ENCODE data around the gene RASIP1.
A peak's percentile ranks its signal among the peaks of the same experiment; 100 is the strongest.
"Not testable (repeated sequence)": the region's sequence is repeated elsewhere in the genome, so short reads cannot be mapped to it uniquely, and the experiment has no call there.

Gene RASIP1

DNA sequence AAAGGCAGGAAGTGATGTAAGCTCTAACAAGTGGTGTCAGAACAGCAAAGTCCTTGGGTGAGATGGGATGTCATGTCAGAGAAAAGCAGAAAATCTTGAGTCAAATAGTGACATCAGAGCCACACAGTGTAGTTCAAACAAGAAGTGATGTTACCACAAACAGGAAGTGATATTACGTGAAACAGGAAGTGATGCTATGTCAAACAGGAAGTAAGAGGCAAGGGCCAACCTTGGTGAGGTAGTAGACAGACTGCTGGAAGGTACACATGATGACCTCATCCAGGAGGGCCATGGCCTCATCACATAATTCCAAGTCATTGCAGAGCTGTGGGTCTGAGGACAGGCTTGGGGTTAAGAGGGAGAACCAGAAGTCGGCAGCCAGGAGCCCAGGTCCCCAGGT lies 13.9 kb downstream of the RASIP1 start:
- ATAC-seq (no peak), DNase-seq (no peak)
- no peaks in the 10 kb centered on the region for H3K27me3 Mint-ChIP-seq
- H3K36me3 Mint-ChIP-seq (ENCODE audit: low read depth), result peaks cover 11% of the 10 kb centered on the region
- peaks cover 16% of the 10 kb centered on the region for H3K9me3 Mint-ChIP-seq
- H3K4me1 Mint-ChIP-seq, result peaks cover 19% of the 10 kb centered on the region
- H3K27ac Mint-ChIP-seq, result peak overlapping the region; percentile 61
- H3K4me3 Mint-ChIP-seq, result no peak overlapping the region

- Mint-ChIP-seq H3K36me3 (ENCODE audit: low read depth) (peaks cover 11% of the 10 kb centered on the region), H3K4me3 (no peak overlapping the region), H3K9me3 (peaks cover 16% of the 10 kb centered on the region), H3K4me1 (peaks cover 30% of the 10 kb centered on the region), H3K27me3 (no peaks in the 10 kb centered on the region), H3K27ac (peak overlapping the region; percentile 69)
- no peak for DNase-seq
- ATAC-seq, result peak; percentile 61
These were observed 15.3 kb downstream of the RASIP1 start for GRCh38 chr19:48724796-48725753.

DNA sequence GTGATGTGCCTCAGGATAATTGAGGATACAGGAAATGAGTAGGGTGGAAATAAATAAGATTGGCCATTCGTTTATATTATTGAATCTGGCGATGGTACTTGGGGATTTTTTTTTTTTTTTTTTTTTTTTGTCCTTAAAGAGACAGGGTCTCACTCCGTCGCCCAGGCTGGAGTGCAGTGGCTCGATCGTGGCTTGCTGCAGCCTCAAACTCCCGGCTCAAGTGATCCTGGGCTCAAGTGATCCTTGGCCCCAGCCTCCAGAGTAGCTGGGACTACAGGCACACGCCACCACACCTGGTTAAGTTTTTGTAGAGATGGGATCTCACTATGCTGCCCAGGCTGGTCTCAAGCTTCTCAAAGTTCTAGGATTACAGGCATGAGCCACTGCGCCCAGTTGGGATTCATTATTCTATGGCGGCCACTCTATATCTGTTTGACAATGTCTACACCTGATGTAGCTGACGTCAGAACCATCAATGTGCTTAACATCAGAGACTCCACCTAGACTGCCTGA lies 18.2 kb downstream of the RASIP1 start:
- Mint-ChIP-seq H3K27ac (no peak overlapping the region), H3K4me3 (no peak overlapping the region), H3K27me3 (no peaks in the 10 kb centered on the region), H3K9me3 (peaks cover 16% of the 10 kb centered on the region), H3K36me3 (ENCODE audit: low read depth) (peaks cover 11% of the 10 kb centered on the region), H3K4me1 (peaks cover 29% of the 10 kb centered on the region)
- ATAC-seq (no peak), DNase-seq (no peak)

- Mint-ChIP-seq H3K27ac (peak overlapping the region; percentile 99), H3K27me3 (no peaks in the 10 kb centered on the region), H3K4me1 (peaks cover 22% of the 10 kb centered on the region), H3K9me3 (peaks cover 9% of the 10 kb centered on the region), H3K4me3 (peak overlapping the region; percentile 92), H3K36me3 (ENCODE audit: low read depth) (peaks cover 6% of the 10 kb centered on the region)
- ATAC-seq, result peak; percentile 94
- peak; percentile 91 for DNase-seq
These were observed 19.7 kb downstream of the RASIP1 start for GRCh38 chr19:48720613-48721296.

DNA sequence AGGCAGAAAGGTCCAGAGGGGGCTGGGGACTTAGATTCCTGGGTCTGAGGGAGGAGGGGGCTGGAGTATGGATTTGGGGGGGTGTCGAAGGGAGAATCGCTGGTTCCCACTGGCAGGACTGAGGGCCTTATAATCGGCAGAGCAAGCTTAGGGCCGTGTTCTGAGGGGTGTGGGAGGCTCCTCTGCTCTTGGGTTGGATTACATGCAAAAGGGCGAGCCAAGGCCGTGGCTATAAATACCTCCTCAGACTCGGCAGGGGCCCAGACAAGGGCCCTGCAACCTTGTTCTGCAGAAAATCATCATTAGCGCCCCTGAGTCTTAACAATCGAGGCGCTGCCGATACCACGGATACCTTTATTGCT lies 20.2 kb downstream of the RASIP1 start:
- Mint-ChIP-seq H3K36me3 (ENCODE audit: low read depth) (peaks cover 2% of the 10 kb centered on the region), H3K27me3 (no peaks in the 10 kb centered on the region), H3K27ac (peak overlapping the region; percentile 99), H3K4me1 (peaks cover 18% of the 10 kb centered on the region), H3K9me3 (peaks cover 4% of the 10 kb centered on the region), H3K4me3 (peak overlapping the region; percentile 92)
- DNase-seq (no peak), ATAC-seq (peak; percentile 8)

DNA sequence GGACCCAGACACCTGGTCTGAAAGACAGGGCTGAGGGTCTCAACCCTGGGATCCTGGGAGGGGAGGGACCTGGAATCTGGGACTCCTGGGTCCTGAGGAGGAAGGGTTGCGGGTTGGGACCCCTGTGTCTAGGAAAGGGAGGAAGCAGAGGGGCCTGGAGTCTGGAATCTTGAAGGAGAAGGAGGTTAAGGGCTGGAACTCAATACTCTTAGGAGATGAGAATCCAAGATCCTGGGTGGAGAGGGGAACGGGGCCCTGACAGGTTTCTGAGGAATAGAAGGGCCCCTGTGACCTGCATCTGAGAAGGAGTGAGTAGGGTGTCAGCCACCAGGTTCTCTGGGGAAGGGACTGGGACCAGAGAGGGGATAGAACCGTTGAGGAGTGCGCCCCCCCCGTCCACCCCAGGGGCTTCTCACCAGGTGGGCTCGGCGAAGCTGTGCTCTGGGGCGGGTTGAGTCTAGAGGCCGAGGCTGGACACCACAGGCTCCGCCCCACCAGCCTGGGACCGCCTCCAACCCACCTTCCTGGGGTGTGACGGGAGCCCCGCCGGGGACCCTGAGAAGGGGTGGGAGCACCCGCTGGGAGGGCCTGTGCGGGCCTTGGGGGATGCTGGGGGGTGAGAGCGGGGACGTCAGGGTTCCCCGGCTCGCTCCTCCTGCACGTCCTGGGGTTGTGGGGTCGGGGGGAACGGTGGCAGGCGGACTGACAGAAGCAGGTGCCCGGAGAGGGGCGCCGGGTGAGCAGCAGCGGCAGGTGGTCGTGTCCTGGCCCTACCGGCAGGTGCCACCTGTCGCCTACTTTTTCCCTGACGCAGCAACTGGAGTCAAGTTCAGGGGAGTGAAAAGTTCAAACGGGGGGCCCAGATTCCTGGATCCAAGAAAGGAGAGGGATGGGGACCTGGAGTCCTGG lies 20.9 kb downstream of the RASIP1 start, which contains the start of gene MAMSTR:
TSS of gene MAMSTR (minus strand) at position 463 of the 909 bp plus-strand sequence. CDS start 694 bp downstream, outside the sequence.
- H3K36me3 Mint-ChIP-seq (ENCODE audit: low read depth), result no peaks in the 10 kb centered on the region
- peak; percentile 12 for DNase-seq
- H3K9me3 Mint-ChIP-seq, result no peaks in the 10 kb centered on the region
- no peaks in the 10 kb centered on the region for H3K27me3 Mint-ChIP-seq
- no peak for ATAC-seq
- peaks cover 17% of the 10 kb centered on the region for H3K4me1 Mint-ChIP-seq
- H3K27ac Mint-ChIP-seq, result peak within 1 kb of the TSS; percentile 99
- H3K4me3 Mint-ChIP-seq, result peak within 1 kb of the TSS; percentile 92

GRCh38 chr19:48718711-48719231 lies 21.6 kb downstream of the RASIP1 start:
- no peaks in the 10 kb centered on the region for H3K27me3 Mint-ChIP-seq
- no peaks in the 10 kb centered on the region for H3K9me3 Mint-ChIP-seq
- no peak overlapping the region for H3K27ac Mint-ChIP-seq
- no peak for DNase-seq
- H3K4me1 Mint-ChIP-seq, result peaks cover 18% of the 10 kb centered on the region
- no peaks in the 10 kb centered on the region for H3K36me3 Mint-ChIP-seq (ENCODE audit: low read depth)
- ATAC-seq, result no peak
- no peak overlapping the region for H3K4me3 Mint-ChIP-seq

DNA sequence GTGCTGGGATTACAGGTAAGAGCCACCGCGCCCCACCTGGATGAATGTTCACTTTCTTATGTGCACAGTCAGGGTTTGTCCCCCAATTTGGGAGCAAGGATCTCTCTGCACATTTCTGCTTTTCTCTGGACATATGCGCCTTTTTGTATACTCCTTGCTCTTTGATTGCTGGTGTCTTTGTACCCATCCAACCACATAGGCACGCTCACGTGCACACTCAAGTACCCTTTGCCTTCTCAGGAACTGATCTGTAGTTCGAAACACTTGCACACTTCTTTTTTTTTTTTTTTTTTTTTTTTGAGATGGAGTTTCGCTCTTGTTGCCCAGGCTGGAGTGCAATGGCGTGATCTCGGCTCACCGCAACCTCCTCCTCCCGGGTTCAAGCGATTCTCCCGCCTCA lies 22.3 kb downstream of the RASIP1 start:
- ATAC-seq; H3K4me3 Mint-ChIP-seq; H3K9me3 Mint-ChIP-seq; H3K27me3 Mint-ChIP-seq; H3K27ac Mint-ChIP-seq; DNase-seq; H3K36me3 Mint-ChIP-seq (ENCODE audit: low read depth): not testable (repeated sequence)
- peaks cover 18% of the 10 kb centered on the region for H3K4me1 Mint-ChIP-seq

- no peak for ATAC-seq
- no peak overlapping the region for H3K27ac Mint-ChIP-seq
- DNase-seq, result no peak
- peaks cover 19% of the 10 kb centered on the region for H3K4me1 Mint-ChIP-seq
- H3K27me3 Mint-ChIP-seq, result no peaks in the 10 kb centered on the region
- H3K36me3 Mint-ChIP-seq (ENCODE audit: low read depth), result no peaks in the 10 kb centered on the region
- no peaks in the 10 kb centered on the region for H3K9me3 Mint-ChIP-seq
- no peak overlapping the region for H3K4me3 Mint-ChIP-seq
These were observed 23.7 kb downstream of the RASIP1 start for GRCh38 chr19:48716562-48717291.

- Mint-ChIP-seq H3K4me3 (no peak overlapping the region), H3K4me1 (peaks cover 14% of the 10 kb centered on the region), H3K27me3 (no peaks in the 10 kb centered on the region), H3K36me3 (ENCODE audit: low read depth) (peaks cover 6% of the 10 kb centered on the region), H3K27ac (no peak overlapping the region), H3K9me3 (no peaks in the 10 kb centered on the region)
- DNase-seq (no peak), ATAC-seq (no peak)
These were observed 24.7 kb downstream of the RASIP1 start for GRCh38 chr19:48715681-48716171.

GRCh38 chr19:48714759-48715675 lies 25.4 kb downstream of the RASIP1 start:
- Mint-ChIP-seq H3K27ac (peak overlapping the region; percentile 86), H3K27me3 (no peaks in the 10 kb centered on the region), H3K4me3 (peak overlapping the region; percentile 83), H3K36me3 (ENCODE audit: low read depth) (peaks cover 6% of the 10 kb centered on the region), H3K9me3 (no peaks in the 10 kb centered on the region), H3K4me1 (peaks cover 8% of the 10 kb centered on the region)
- ATAC-seq, result no peak
- no peak for DNase-seq

DNA sequence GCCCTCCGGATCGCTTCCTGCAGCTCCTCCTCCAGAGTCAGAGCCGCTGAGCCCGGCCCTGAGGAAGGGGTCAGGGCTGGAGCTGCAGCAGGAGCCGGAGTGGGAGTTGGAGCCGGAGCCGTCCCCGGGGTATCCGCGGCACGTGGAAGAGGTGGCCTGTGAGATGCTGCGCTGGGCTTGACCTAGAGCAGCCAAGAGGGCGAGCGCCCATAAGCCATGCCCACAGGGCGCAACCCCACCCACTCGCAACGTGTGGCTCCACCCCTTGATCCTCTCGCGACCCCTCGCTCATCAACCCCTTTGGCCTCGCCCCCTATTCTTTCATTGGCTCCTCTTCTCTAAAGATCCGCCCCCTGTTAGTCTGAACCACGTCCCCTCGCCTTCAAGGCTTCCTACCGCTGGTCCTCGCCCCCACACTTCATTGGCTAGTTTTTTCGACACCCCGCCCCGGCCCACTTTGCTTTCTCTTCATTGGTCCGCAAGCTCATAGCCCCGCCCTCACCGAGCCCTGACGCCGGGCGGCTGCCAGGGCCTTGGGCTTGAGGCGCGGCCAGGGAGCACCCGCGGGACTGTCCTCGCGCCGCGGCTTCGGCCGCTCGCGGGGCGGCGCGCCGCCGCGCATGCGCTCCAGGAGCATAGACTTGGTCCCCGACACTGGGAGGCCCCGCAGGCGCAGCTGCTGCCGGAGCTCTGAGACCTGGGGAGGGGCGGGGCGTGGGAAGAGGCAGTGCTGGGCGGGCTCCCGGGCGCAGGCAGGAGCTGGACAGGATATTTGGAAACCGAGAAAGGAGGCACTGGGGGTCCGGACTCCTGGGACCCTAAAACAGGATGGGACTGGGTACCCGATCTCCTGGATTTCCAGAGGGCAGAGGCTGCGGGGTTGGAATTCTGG lies 26.3 kb downstream of the RASIP1 start:
- Mint-ChIP-seq H3K27ac (peak overlapping the region; percentile 86), H3K4me1 (peaks cover 8% of the 10 kb centered on the region), H3K27me3 (no peaks in the 10 kb centered on the region), H3K9me3 (no peaks in the 10 kb centered on the region), H3K4me3 (peak overlapping the region; percentile 83), H3K36me3 (ENCODE audit: low read depth) (peaks cover 6% of the 10 kb centered on the region)
- ATAC-seq, result peak; percentile 94
- peak; percentile 97 for DNase-seq

Measured in activated naive CD8-positive, alpha-beta T cell treated with anti-CD3 and anti-CD28 coated beads, Interleukin-2, amount 50 U/mL, for 24 hours (primary cell).